ENCODE data around the gene CASD1.

Gene CASD1

GRCh38 chr7:94575646-94576045 is 66.0 kb downstream of the CASD1 start:
- no peak for FAIRE-seq
- no peak for TF ChIP-seq POLR2A (IDR thresholded peaks at IDR 0.05; ENCODE audit: low read depth, low read length)
- DNase-seq (ENCODE audit: insufficient read length, low spot score) = no peak

DNA sequence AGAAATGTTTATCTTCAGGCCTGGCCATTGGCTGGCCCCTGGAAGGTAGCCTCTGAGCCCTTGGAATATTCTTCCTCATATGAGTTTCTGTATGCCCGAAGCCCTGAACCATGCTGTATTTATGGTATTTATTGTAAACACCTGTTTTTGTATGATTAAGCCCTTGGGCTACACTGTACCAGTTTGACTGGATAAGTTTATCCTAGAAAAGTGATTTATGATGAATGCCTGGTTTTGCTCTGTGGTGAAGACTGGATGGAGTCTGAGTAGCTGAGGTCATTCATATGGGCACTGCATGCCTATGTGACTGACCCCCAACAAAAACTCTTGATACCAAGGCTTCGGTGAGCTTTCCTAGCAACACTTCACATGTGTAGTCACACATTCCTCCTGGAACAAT is 66.7 kb downstream of the CASD1 start:
- DNase-seq (ENCODE audit: insufficient read length, low spot score) (no peak), FAIRE-seq (no peak)
- TF ChIP-seq POLR2AphosphoS5 (IDR thresholded peaks at IDR 0.05; ENCODE audit: low read depth, low read length) = no peak

DNA sequence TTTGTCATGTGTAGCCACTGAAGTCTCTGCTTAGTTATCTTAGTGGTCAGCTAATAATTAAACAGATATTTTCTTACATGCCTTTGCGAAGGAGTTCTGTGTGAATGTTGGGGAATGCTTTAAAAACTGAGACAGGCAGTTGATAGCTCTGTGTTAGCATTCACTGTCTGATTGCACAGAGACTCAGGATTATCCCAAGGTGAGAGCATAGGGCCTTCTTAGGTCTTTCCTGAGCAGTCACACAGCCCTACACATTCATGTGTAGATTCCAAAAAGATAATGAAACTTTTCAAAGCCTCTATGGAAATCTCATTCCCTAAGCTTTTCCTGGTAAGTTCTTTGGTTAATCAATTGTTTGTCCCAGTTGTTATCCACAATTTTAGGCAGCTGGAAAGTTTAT is 67.7 kb downstream of the CASD1 start:
- no peak for DNase-seq (ENCODE audit: insufficient read length, low spot score)
- no peak for FAIRE-seq
- TF ChIP-seq SPI1 (IDR thresholded peaks at IDR 0.05; ENCODE audit: low read depth, low read length) (no peak), POLR2A (IDR thresholded peaks at IDR 0.05; ENCODE audit: low read depth, low read length) (no peak), POU2F2 (IDR thresholded peaks at IDR 0.05; ENCODE audit: low read depth, low read length) (no peak), PAX5 (IDR thresholded peaks at IDR 0.05; ENCODE audit: insufficient read depth, low read length, severe bottlenecking) (no peak), POLR2AphosphoS5 (IDR thresholded peaks at IDR 0.05; ENCODE audit: low read depth, low read length) (no peak), TAF1 (IDR thresholded peaks at IDR 0.05; ENCODE audit: low read depth, low read length) (no peak)

GRCh38 chr7:94578614-94579013 is 69.0 kb downstream of the CASD1 start:
- FAIRE-seq (no peak), DNase-seq (ENCODE audit: insufficient read length, low spot score) (no peak)

GRCh38 chr7:94579470-94579869 is 69.9 kb downstream of the CASD1 start:
- DNase-seq (ENCODE audit: insufficient read length, low spot score) (no peak), FAIRE-seq (no peak)
- TF ChIP-seq POLR2AphosphoS5 (IDR thresholded peaks at IDR 0.05; ENCODE audit: low read depth, low read length) (no peak), POU2F2 (IDR thresholded peaks at IDR 0.05; ENCODE audit: low read depth, low read length) (no peak), SPI1 (IDR thresholded peaks at IDR 0.05; ENCODE audit: low read depth, low read length) (no peak), POLR2A (IDR thresholded peaks at IDR 0.05; ENCODE audit: low read depth, low read length) (no peak), PAX5 (IDR thresholded peaks at IDR 0.05; ENCODE audit: insufficient read depth, low read length, severe bottlenecking) (no peak), TAF1 (IDR thresholded peaks at IDR 0.05; ENCODE audit: low read depth, low read length) (no peak)

More at GRCh38 chr7:94578614-94579013, 69.0 kb downstream of the CASD1 start:
- no peak for TF ChIP-seq POLR2A (IDR thresholded peaks at IDR 0.05; ENCODE audit: low read depth, low read length)
- no peak for TF ChIP-seq POU2F2 (IDR thresholded peaks at IDR 0.05; ENCODE audit: low read depth, low read length)
- no peak for TF ChIP-seq PAX5 (IDR thresholded peaks at IDR 0.05; ENCODE audit: insufficient read depth, low read length, severe bottlenecking)
- TF ChIP-seq SPI1 (IDR thresholded peaks at IDR 0.05; ENCODE audit: low read depth, low read length) = no peak
- no peak for TF ChIP-seq TAF1 (IDR thresholded peaks at IDR 0.05; ENCODE audit: low read depth, low read length)
- no peak for TF ChIP-seq POLR2AphosphoS5 (IDR thresholded peaks at IDR 0.05; ENCODE audit: low read depth, low read length)

- no peak for DNase-seq (ENCODE audit: insufficient read length, low spot score)
- FAIRE-seq = no peak
- TF ChIP-seq TAF1 (IDR thresholded peaks at IDR 0.05; ENCODE audit: low read depth, low read length) = no peak
- TF ChIP-seq SPI1 (IDR thresholded peaks at IDR 0.05; ENCODE audit: low read depth, low read length) = no peak
- no peak for TF ChIP-seq PAX5 (IDR thresholded peaks at IDR 0.05; ENCODE audit: insufficient read depth, low read length, severe bottlenecking)
- TF ChIP-seq POU2F2 (IDR thresholded peaks at IDR 0.05; ENCODE audit: low read depth, low read length) = no peak
- TF ChIP-seq POLR2A (IDR thresholded peaks at IDR 0.05; ENCODE audit: low read depth, low read length) = no peak
- no peak for TF ChIP-seq POLR2AphosphoS5 (IDR thresholded peaks at IDR 0.05; ENCODE audit: low read depth, low read length)
Observed at GRCh38 chr7:94580601-94581000, 71.0 kb downstream of the CASD1 start.

DNA sequence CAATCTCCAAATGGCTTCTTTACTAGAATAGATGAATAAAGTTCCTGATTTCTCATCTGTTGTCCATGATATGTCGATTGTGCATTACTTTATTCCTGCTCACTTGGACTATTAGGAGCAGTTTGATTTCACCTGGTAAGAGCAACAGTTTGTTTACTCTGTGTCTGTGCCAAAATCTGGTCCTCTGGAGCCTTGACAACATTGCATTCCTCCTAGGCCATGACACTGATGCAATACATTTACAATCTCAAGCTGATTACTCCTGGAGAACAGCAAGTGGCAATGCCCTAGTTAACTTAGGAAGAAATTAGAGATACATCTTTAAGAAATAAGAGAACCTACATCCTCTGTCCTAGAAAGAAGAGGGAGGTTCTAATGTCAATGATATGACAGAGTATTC is 74.5 kb downstream of the CASD1 start:
- DNase-seq (ENCODE audit: insufficient read length, low spot score) = no peak
- TF ChIP-seq POLR2AphosphoS5 (IDR thresholded peaks at IDR 0.05; ENCODE audit: low read depth, low read length) = no peak
- no peak for FAIRE-seq

DNA sequence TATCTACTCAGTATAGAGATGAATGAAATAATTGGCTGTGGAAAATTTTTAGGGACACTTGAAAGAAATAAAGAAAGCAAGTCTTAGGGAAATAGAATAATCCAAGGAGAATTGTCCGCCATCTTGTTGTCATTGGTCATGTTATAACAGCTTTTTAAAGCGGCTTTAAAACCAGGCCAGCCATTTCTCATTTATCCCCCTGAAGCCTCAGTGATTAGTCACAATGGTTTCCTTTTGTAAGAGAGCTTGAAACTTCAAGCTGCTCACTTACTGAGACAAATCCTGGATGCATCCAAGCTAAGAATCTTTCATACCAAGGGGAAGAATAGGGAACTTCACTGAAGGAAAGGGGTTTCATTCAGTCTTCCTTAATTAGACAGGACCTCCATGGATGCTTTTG is 78.5 kb downstream of the CASD1 start:
- TF ChIP-seq TAF1 (IDR thresholded peaks at IDR 0.05; ENCODE audit: low read depth, low read length) (no peak), POLR2A (IDR thresholded peaks at IDR 0.05; ENCODE audit: low read depth, low read length) (no peak), SPI1 (IDR thresholded peaks at IDR 0.05; ENCODE audit: low read depth, low read length) (no peak), POU2F2 (IDR thresholded peaks at IDR 0.05; ENCODE audit: low read depth, low read length) (no peak), PAX5 (IDR thresholded peaks at IDR 0.05; ENCODE audit: insufficient read depth, low read length, severe bottlenecking) (no peak), POLR2AphosphoS5 (IDR thresholded peaks at IDR 0.05; ENCODE audit: low read depth, low read length) (no peak)
- FAIRE-seq = no peak
- DNase-seq (ENCODE audit: insufficient read length, low spot score) = no peak

DNA sequence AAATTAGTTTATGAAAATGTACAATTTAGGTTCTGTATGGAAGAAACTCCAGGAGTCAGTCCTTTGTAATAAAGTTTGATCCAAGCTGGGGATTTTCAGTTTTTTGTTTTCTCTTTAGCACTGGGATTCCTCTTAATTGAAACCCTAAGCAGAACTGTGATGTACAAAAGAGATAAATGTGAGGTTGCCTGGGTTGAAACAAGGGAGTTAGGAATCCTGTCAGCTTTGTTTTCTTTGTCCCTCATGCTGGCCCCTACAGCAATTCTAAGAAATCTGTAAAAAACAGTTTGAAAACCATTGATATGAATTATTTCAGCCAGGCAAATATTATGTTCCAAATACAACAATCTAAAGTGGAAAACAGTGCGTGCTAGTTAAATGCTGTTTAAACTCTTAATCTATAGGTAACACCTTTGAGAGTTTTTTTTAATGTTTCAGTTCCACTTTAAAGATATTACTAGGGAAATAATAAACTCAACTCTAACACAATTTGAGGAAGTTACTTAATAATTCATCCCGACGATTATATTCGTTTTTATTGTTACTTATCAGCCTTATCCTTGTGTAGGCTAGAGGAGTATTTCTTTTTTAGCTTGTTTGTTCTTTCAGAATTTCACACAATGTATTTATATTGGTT is 81.0 kb downstream of the CASD1 start:
- DNase-seq (ENCODE audit: insufficient read length, low spot score) (no peak), FAIRE-seq (peak; percentile 26)
- TF ChIP-seq SPI1 (IDR thresholded peaks at IDR 0.05; ENCODE audit: low read depth, low read length) = no peak
- TF ChIP-seq TAF1 (IDR thresholded peaks at IDR 0.05; ENCODE audit: low read depth, low read length) = no peak
- TF ChIP-seq POLR2A (IDR thresholded peaks at IDR 0.05; ENCODE audit: low read depth, low read length) = no peak
- no peak for TF ChIP-seq POLR2AphosphoS5 (IDR thresholded peaks at IDR 0.05; ENCODE audit: low read depth, low read length)
- TF ChIP-seq POU2F2 (IDR thresholded peaks at IDR 0.05; ENCODE audit: low read depth, low read length) = no peak
- no peak for TF ChIP-seq PAX5 (IDR thresholded peaks at IDR 0.05; ENCODE audit: insufficient read depth, low read length, severe bottlenecking)

GRCh38 chr7:94591176-94591575 is 81.6 kb downstream of the CASD1 start:
- TF ChIP-seq POLR2A (IDR thresholded peaks at IDR 0.05; ENCODE audit: low read depth, low read length) = no peak
- no peak for TF ChIP-seq POU2F2 (IDR thresholded peaks at IDR 0.05; ENCODE audit: low read depth, low read length)
- no peak for TF ChIP-seq POLR2AphosphoS5 (IDR thresholded peaks at IDR 0.05; ENCODE audit: low read depth, low read length)
- TF ChIP-seq SPI1 (IDR thresholded peaks at IDR 0.05; ENCODE audit: low read depth, low read length) = peak; percentile 94
- TF ChIP-seq TAF1 (IDR thresholded peaks at IDR 0.05; ENCODE audit: low read depth, low read length) = no peak
- TF ChIP-seq PAX5 (IDR thresholded peaks at IDR 0.05; ENCODE audit: insufficient read depth, low read length, severe bottlenecking) = no peak
- DNase-seq (ENCODE audit: insufficient read length, low spot score) = no peak
- FAIRE-seq = peak; percentile 78
